GM18517 (cell line): ENCODE measurements around the gene RBMX.

Source experiments
- ATAC-seq: cut with Tn5 transposase; IDR thresholded peaks from one replicate; pipeline ENCODE4 v1.9.1; 2021; ENCODE audit warnings: mild to moderate bottlenecking, moderate library complexity; ENCODE audit not compliant: unreplicated experiment

Gene RBMX

GRCh38 chrX:136849395-136849794, 31.1 kb downstream of the RBMX start:
- no peak for ATAC-seq

GRCh38 chrX:136847874-136848273, 32.7 kb downstream of the RBMX start:
- no peak for ATAC-seq

- ATAC-seq = no peak
Measured at GRCh38 chrX:136839196-136839595, 41.3 kb downstream of the RBMX start.

- ATAC-seq = no peak
Measured at GRCh38 chrX:136835761-136836160, 44.8 kb downstream of the RBMX start.

GRCh38 chrX:136829413-136829812, 51.1 kb downstream of the RBMX start:
- no peak for ATAC-seq

GRCh38 chrX:136828830-136829229, 51.7 kb downstream of the RBMX start:
- no peak for ATAC-seq

- ATAC-seq = no peak
Measured at GRCh38 chrX:136827026-136827425, 53.5 kb downstream of the RBMX start.

GRCh38 chrX:136825771-136826170, 54.8 kb downstream of the RBMX start:
- no peak for ATAC-seq
